Right lung (tissue), 5 donors: ENCODE data around the gene PARL. TPM values are rescaled to one million over a fixed set of nuclear protein-coding genes. Genes with fewer than 3 reads are reported as not detected.

ENCODE experiments used
- DNase-seq, 2 donors: peaks; one replicate each; pipeline ENCODE4 v3.0.0-alpha.2; 2013
- polyA plus RNA-seq, 5 donors: library from polyadenylated mRNA; unstranded; fragments of 120-200 nt; gene quantifications; one replicate each; pipeline versions ENCODE4 v1.2.1 to v1.2.3, GENCODE V29; 2013; ENCODE audit warnings: inconsistent platforms in 1 of 5, low replicate concordance in 1 of 5; ENCODE audit not compliant: insufficient read length in 5 of 5, insufficient read depth in 1 of 5

PARL gene
- polyA plus RNA-seq, 5 donors, result 47.8 to 56.2 (median 54.7) TPM

- no peak for DNase-seq
These were observed 22.1 kb downstream of the PARL start for GRCh38 chr3:183862610-183863009.

- no peak for DNase-seq
These were observed 26.8 kb downstream of the PARL start for GRCh38 chr3:183857863-183858262.

- DNase-seq, result no peak
These were observed 30.2 kb downstream of the PARL start for GRCh38 chr3:183854318-183855035.

- no peak for DNase-seq
These were observed 38.9 kb downstream of the PARL start for GRCh38 chr3:183845608-183846288.

GRCh38 chr3:183845090-183845489 lies 39.6 kb downstream of the PARL start:
- no peak for DNase-seq

- DNase-seq, result no peak
These were observed 40.1 kb downstream of the PARL start for GRCh38 chr3:183844606-183845005.

- DNase-seq, result no peak
These were observed 44.9 kb downstream of the PARL start for GRCh38 chr3:183839751-183840150.

- no peak for DNase-seq
These were observed 46.8 kb downstream of the PARL start for GRCh38 chr3:183837894-183838293.

GRCh38 chr3:183837390-183837789 lies 47.3 kb downstream of the PARL start:
- DNase-seq, result no peak

- DNase-seq, result no peak
These were observed 51.2 kb downstream of the PARL start for GRCh38 chr3:183833516-183833915.

GRCh38 chr3:183830187-183830586 lies 54.5 kb downstream of the PARL start:
- no peak for DNase-seq

GRCh38 chr3:183829466-183829865 lies 55.2 kb downstream of the PARL start:
- DNase-seq, result no peak

GRCh38 chr3:183828538-183828870 lies 56.2 kb downstream of the PARL start:
- no peak for DNase-seq

GRCh38 chr3:183827809-183828537 lies 56.7 kb downstream of the PARL start:
- DNase-seq, result no peak

- no peak for DNase-seq
These were observed 58.0 kb downstream of the PARL start for GRCh38 chr3:183826448-183827250.

GRCh38 chr3:183825456-183826161 lies 59.1 kb downstream of the PARL start, which contains the start of gene MAP6D1:
Gene MAP6D1 (minus strand): TSS chr3:183825577. CDS start chr3:183825547, 30 bp downstream.
- DNase-seq, result peak; percentile 25 to 34

- DNase-seq, result no peak
These were observed 59.8 kb downstream of the PARL start for GRCh38 chr3:183824761-183825455.

- no peak for DNase-seq
These were observed 60.7 kb downstream of the PARL start for GRCh38 chr3:183823963-183824362.

GRCh38 chr3:183822631-183823030 lies 62.0 kb downstream of the PARL start:
- no peak for DNase-seq

- no peak for DNase-seq
These were observed 64.8 kb downstream of the PARL start for GRCh38 chr3:183819831-183820230.
